Renal cortex interstitium (tissue), 11 donors: ENCODE measurements around the gene DISC1. TPM values are rescaled to one million over a fixed set of nuclear protein-coding genes. Genes with fewer than 3 reads are reported as not detected.
"Not testable (repeated sequence)": the region's sequence is repeated elsewhere in the genome, so short reads cannot be mapped to it uniquely, and the experiment has no call there.

Source experiments
- DNase-seq, 11 donors: peaks; one replicate each; pipeline ENCODE4 v3.0.0-alpha.2; 2013; ENCODE audit warnings: low read depth in 9 of 11, low spot score in 4 of 11; ENCODE audit errors: extremely low read depth in 1 of 11
- polyA plus RNA-seq, 3 donors: library from polyadenylated mRNA; unstranded; fragments of 120-200 nt; gene quantifications; one replicate each; pipeline ENCODE4 v1.2.1, GENCODE V29; 2013; ENCODE audit not compliant: insufficient read length in 3 of 3

Gene DISC1
- polyA plus RNA-seq, 3 donors, result 5.2 to 5.9 (median 5.8) TPM

- DNase-seq, result no peak
These were observed 112.0 kb downstream of the DISC1 start for GRCh38 chr1:231738554-231738953.

- no peak for DNase-seq
These were observed 117.4 kb downstream of the DISC1 start for GRCh38 chr1:231743966-231744365.

GRCh38 chr1:231748760-231749415, 122.3 kb downstream of the DISC1 start:
- peak in 1 of 11 donors; percentile 4 for DNase-seq

- DNase-seq, result no peak
These were observed 123.7 kb downstream of the DISC1 start for GRCh38 chr1:231750296-231750695.

- no peak for DNase-seq
These were observed 124.3 kb downstream of the DISC1 start for GRCh38 chr1:231750818-231751362.

- no peak for DNase-seq
These were observed 124.8 kb downstream of the DISC1 start for GRCh38 chr1:231751415-231751814.

- DNase-seq, result no peak
These were observed 126.7 kb downstream of the DISC1 start for GRCh38 chr1:231753313-231753712.

- no peak for DNase-seq
These were observed 130.5 kb downstream of the DISC1 start for GRCh38 chr1:231757101-231757404.

- DNase-seq, result no peak
These were observed 131.2 kb downstream of the DISC1 start for GRCh38 chr1:231757759-231758158.

- DNase-seq, result no peak
These were observed 134.7 kb downstream of the DISC1 start for GRCh38 chr1:231761252-231761651.

GRCh38 chr1:231761747-231762541, 135.4 kb downstream of the DISC1 start:
- DNase-seq, result no peak

GRCh38 chr1:231763456-231763855, 136.9 kb downstream of the DISC1 start:
- no peak for DNase-seq

- DNase-seq, result not testable (repeated sequence)
These were observed 139.2 kb downstream of the DISC1 start for GRCh38 chr1:231765825-231766224.

GRCh38 chr1:231767471-231767870, 140.9 kb downstream of the DISC1 start:
- no peak for DNase-seq

- no peak for DNase-seq
These were observed 141.8 kb downstream of the DISC1 start for GRCh38 chr1:231768416-231768815.

- DNase-seq, result no peak
These were observed 144.1 kb downstream of the DISC1 start for GRCh38 chr1:231770506-231771175.

GRCh38 chr1:231774719-231775335, 148.2 kb downstream of the DISC1 start:
- no peak for DNase-seq

GRCh38 chr1:231776010-231776756, 149.6 kb downstream of the DISC1 start:
- peak in 1 of 11 donors; percentile 32 for DNase-seq

- DNase-seq, result no peak
These were observed 150.1 kb downstream of the DISC1 start for GRCh38 chr1:231776757-231777062.
